ENCODE data around the gene STX4.

Gene STX4

GRCh38 chr16:31002250-31002700 lies 31.1 kb upstream of the STX4 start:
- no peaks in the 10 kb centered on the region for H3K9me3 ChIP-seq (ENCODE audit: low read length)
- H3K27ac ChIP-seq (ENCODE audit: low read depth, low read length) = no peak overlapping the region
- no peak overlapping the region for H3K4me3 ChIP-seq (ENCODE audit: low read depth in 1 of 2, low read length in 2 of 2)

GRCh38 chr16:31002862-31003341 lies 30.5 kb upstream of the STX4 start:
- Histone ChIP-seq H3K4me1 (ENCODE audit: insufficient read depth, low read length) (no peaks in the 10 kb centered on the region), H3K9me3 (ENCODE audit: low read length) (no peaks in the 10 kb centered on the region), H3K4me3 (ENCODE audit: low read depth in 1 of 2, low read length in 2 of 2) (no peak overlapping the region), H3K27ac (ENCODE audit: low read depth, low read length) (no peak overlapping the region), H3K9ac (ENCODE audit: low read length) (no peak overlapping the region), H3K27me3 (ENCODE audit: control insufficient read depth in 1 of 2, insufficient read depth in 2 of 2, low read length in 2 of 2) (no peaks in the 10 kb centered on the region), H3K36me3 (ENCODE audit: insufficient read depth, low read length) (no peaks in the 10 kb centered on the region)

More at GRCh38 chr16:31002250-31002700, 31.1 kb upstream of the STX4 start:
- H3K4me1 ChIP-seq (ENCODE audit: insufficient read depth, low read length) = peaks cover 4% of the 10 kb centered on the region
- H3K27me3 ChIP-seq (ENCODE audit: control insufficient read depth in 1 of 2, insufficient read depth in 2 of 2, low read length in 2 of 2) = no peaks in the 10 kb centered on the region
- no peak overlapping the region for H3K9ac ChIP-seq (ENCODE audit: low read length)
- H3K36me3 ChIP-seq (ENCODE audit: insufficient read depth, low read length) = no peaks in the 10 kb centered on the region

- no peaks in the 10 kb centered on the region for H3K36me3 ChIP-seq (ENCODE audit: insufficient read depth, low read length)
- no peak overlapping the region for H3K27ac ChIP-seq (ENCODE audit: low read depth, low read length)
- H3K27me3 ChIP-seq (ENCODE audit: control insufficient read depth in 1 of 2, insufficient read depth in 2 of 2, low read length in 2 of 2) = peaks cover 0 to 4% of the 10 kb centered on the region in 2 donors
- H3K9ac ChIP-seq (ENCODE audit: low read length) = no peak overlapping the region
- no peaks in the 10 kb centered on the region for H3K9me3 ChIP-seq (ENCODE audit: low read length)
- H3K4me1 ChIP-seq (ENCODE audit: insufficient read depth, low read length) = no peaks in the 10 kb centered on the region
- no peak overlapping the region for H3K4me3 ChIP-seq (ENCODE audit: low read depth in 1 of 2, low read length in 2 of 2)
Observed at GRCh38 chr16:31003744-31004143, 29.6 kb upstream of the STX4 start.

- peaks cover 2 to 12% of the 10 kb centered on the region in 2 donors for H3K27me3 ChIP-seq (ENCODE audit: control insufficient read depth in 1 of 2, insufficient read depth in 2 of 2, low read length in 2 of 2)
- no peaks in the 10 kb centered on the region for H3K36me3 ChIP-seq (ENCODE audit: insufficient read depth, low read length)
- H3K4me1 ChIP-seq (ENCODE audit: insufficient read depth, low read length) = no peaks in the 10 kb centered on the region
Observed at GRCh38 chr16:31004658-31005057, 28.7 kb upstream of the STX4 start.

GRCh38 chr16:31005350-31006085 lies 27.8 kb upstream of the STX4 start:
- no peaks in the 10 kb centered on the region for H3K36me3 ChIP-seq (ENCODE audit: insufficient read depth, low read length)
- H3K9ac ChIP-seq (ENCODE audit: low read length) = no peak overlapping the region
- H3K9me3 ChIP-seq (ENCODE audit: low read length) = no peaks in the 10 kb centered on the region
- H3K27ac ChIP-seq (ENCODE audit: low read depth, low read length) = no peak overlapping the region
- no peaks in the 10 kb centered on the region for H3K4me1 ChIP-seq (ENCODE audit: insufficient read depth, low read length)
- H3K4me3 ChIP-seq (ENCODE audit: low read depth in 1 of 2, low read length in 2 of 2) = no peak overlapping the region
- peaks cover 4 to 16% of the 10 kb centered on the region in 2 donors for H3K27me3 ChIP-seq (ENCODE audit: control insufficient read depth in 1 of 2, insufficient read depth in 2 of 2, low read length in 2 of 2)

More at GRCh38 chr16:31004658-31005057, 28.7 kb upstream of the STX4 start:
- no peak overlapping the region for H3K9ac ChIP-seq (ENCODE audit: low read length)
- no peaks in the 10 kb centered on the region for H3K9me3 ChIP-seq (ENCODE audit: low read length)
- H3K27ac ChIP-seq (ENCODE audit: low read depth, low read length) = no peak overlapping the region
- no peak overlapping the region for H3K4me3 ChIP-seq (ENCODE audit: low read depth in 1 of 2, low read length in 2 of 2)

GRCh38 chr16:31006086-31006385 lies 27.3 kb upstream of the STX4 start:
- Histone ChIP-seq H3K9me3 (ENCODE audit: low read length) (no peaks in the 10 kb centered on the region), H3K27ac (ENCODE audit: low read depth, low read length) (no peak overlapping the region), H3K36me3 (ENCODE audit: insufficient read depth, low read length) (no peaks in the 10 kb centered on the region), H3K4me3 (ENCODE audit: low read depth in 1 of 2, low read length in 2 of 2) (no peak overlapping the region), H3K27me3 (ENCODE audit: control insufficient read depth in 1 of 2, insufficient read depth in 2 of 2, low read length in 2 of 2) (peaks cover 5 to 20% of the 10 kb centered on the region in 2 donors), H3K9ac (ENCODE audit: low read length) (no peak overlapping the region), H3K4me1 (ENCODE audit: insufficient read depth, low read length) (no peaks in the 10 kb centered on the region)

GRCh38 chr16:31006589-31006988 lies 26.8 kb upstream of the STX4 start:
- no peak overlapping the region for H3K27ac ChIP-seq (ENCODE audit: low read depth, low read length)
- H3K9me3 ChIP-seq (ENCODE audit: low read length) = no peaks in the 10 kb centered on the region
- no peaks in the 10 kb centered on the region for H3K36me3 ChIP-seq (ENCODE audit: insufficient read depth, low read length)
- H3K27me3 ChIP-seq (ENCODE audit: control insufficient read depth in 1 of 2, insufficient read depth in 2 of 2, low read length in 2 of 2) = peaks cover 10 to 26% of the 10 kb centered on the region in 2 donors
- H3K4me1 ChIP-seq (ENCODE audit: insufficient read depth, low read length) = no peaks in the 10 kb centered on the region
- H3K9ac ChIP-seq (ENCODE audit: low read length) = no peak overlapping the region
- H3K4me3 ChIP-seq (ENCODE audit: low read depth in 1 of 2, low read length in 2 of 2) = no peak overlapping the region

GRCh38 chr16:31007684-31008083 lies 25.7 kb upstream of the STX4 start:
- H3K9ac ChIP-seq (ENCODE audit: low read length) = no peak overlapping the region
- no peak overlapping the region for H3K27ac ChIP-seq (ENCODE audit: low read depth, low read length)
- H3K9me3 ChIP-seq (ENCODE audit: low read length) = no peaks in the 10 kb centered on the region
- peaks cover 10 to 28% of the 10 kb centered on the region in 2 donors for H3K27me3 ChIP-seq (ENCODE audit: control insufficient read depth in 1 of 2, insufficient read depth in 2 of 2, low read length in 2 of 2)
- no peaks in the 10 kb centered on the region for H3K36me3 ChIP-seq (ENCODE audit: insufficient read depth, low read length)
- no peak overlapping the region for H3K4me3 ChIP-seq (ENCODE audit: low read depth in 1 of 2, low read length in 2 of 2)
- no peaks in the 10 kb centered on the region for H3K4me1 ChIP-seq (ENCODE audit: insufficient read depth, low read length)

GRCh38 chr16:31008149-31008548 lies 25.2 kb upstream of the STX4 start:
- H3K27me3 ChIP-seq (ENCODE audit: control insufficient read depth in 1 of 2, insufficient read depth in 2 of 2, low read length in 2 of 2) = peaks cover 10 to 28% of the 10 kb centered on the region in 2 donors
- H3K27ac ChIP-seq (ENCODE audit: low read depth, low read length) = no peak overlapping the region
- H3K4me1 ChIP-seq (ENCODE audit: insufficient read depth, low read length) = no peaks in the 10 kb centered on the region
- H3K9ac ChIP-seq (ENCODE audit: low read length) = no peak overlapping the region
- H3K36me3 ChIP-seq (ENCODE audit: insufficient read depth, low read length) = no peaks in the 10 kb centered on the region
- H3K4me3 ChIP-seq (ENCODE audit: low read depth in 1 of 2, low read length in 2 of 2) = no peak overlapping the region
- no peaks in the 10 kb centered on the region for H3K9me3 ChIP-seq (ENCODE audit: low read length)

GRCh38 chr16:31008551-31008950 lies 24.8 kb upstream of the STX4 start:
- H3K9ac ChIP-seq (ENCODE audit: low read length) = no peak overlapping the region
- H3K4me1 ChIP-seq (ENCODE audit: insufficient read depth, low read length) = no peaks in the 10 kb centered on the region
- H3K36me3 ChIP-seq (ENCODE audit: insufficient read depth, low read length) = no peaks in the 10 kb centered on the region
- H3K27ac ChIP-seq (ENCODE audit: low read depth, low read length) = no peak overlapping the region
- peaks cover 10 to 28% of the 10 kb centered on the region in 2 donors for H3K27me3 ChIP-seq (ENCODE audit: control insufficient read depth in 1 of 2, insufficient read depth in 2 of 2, low read length in 2 of 2)
- H3K4me3 ChIP-seq (ENCODE audit: low read depth in 1 of 2, low read length in 2 of 2) = no peak overlapping the region
- no peaks in the 10 kb centered on the region for H3K9me3 ChIP-seq (ENCODE audit: low read length)

- Histone ChIP-seq H3K27me3 (ENCODE audit: control insufficient read depth in 1 of 2, insufficient read depth in 2 of 2, low read length in 2 of 2) (peaks cover 10 to 28% of the 10 kb centered on the region in 2 donors), H3K9me3 (ENCODE audit: low read length) (no peaks in the 10 kb centered on the region), H3K9ac (ENCODE audit: low read length) (no peak overlapping the region), H3K4me3 (ENCODE audit: low read depth in 1 of 2, low read length in 2 of 2) (no peak overlapping the region), H3K27ac (ENCODE audit: low read depth, low read length) (no peak overlapping the region), H3K36me3 (ENCODE audit: insufficient read depth, low read length) (no peaks in the 10 kb centered on the region), H3K4me1 (ENCODE audit: insufficient read depth, low read length) (no peaks in the 10 kb centered on the region)
Observed at GRCh38 chr16:31009120-31009519, 24.2 kb upstream of the STX4 start.

Measured in muscle layer of colon (tissue), 2 donors.